ENCODE measurements around the gene SCN4B.

SCN4B gene

GRCh38 chr11:118146554-118146953, 6.1 kb downstream of the SCN4B start:
- WGBS (ENCODE audit: extremely low coverage, insufficient coverage, insufficient read length): no CpG with 5 or more reads among the region's 6 CpGs
- Histone ChIP-seq H3K79me2 (ENCODE audit: control insufficient read depth, insufficient read depth, low read length, poor library complexity) (no peaks in the 10 kb centered on the region), H3K36me3 (ENCODE audit: control insufficient read depth in 1 of 2, insufficient read depth in 2 of 2, low read length in 2 of 2) (no peaks in the 10 kb centered on the region)

DNA sequence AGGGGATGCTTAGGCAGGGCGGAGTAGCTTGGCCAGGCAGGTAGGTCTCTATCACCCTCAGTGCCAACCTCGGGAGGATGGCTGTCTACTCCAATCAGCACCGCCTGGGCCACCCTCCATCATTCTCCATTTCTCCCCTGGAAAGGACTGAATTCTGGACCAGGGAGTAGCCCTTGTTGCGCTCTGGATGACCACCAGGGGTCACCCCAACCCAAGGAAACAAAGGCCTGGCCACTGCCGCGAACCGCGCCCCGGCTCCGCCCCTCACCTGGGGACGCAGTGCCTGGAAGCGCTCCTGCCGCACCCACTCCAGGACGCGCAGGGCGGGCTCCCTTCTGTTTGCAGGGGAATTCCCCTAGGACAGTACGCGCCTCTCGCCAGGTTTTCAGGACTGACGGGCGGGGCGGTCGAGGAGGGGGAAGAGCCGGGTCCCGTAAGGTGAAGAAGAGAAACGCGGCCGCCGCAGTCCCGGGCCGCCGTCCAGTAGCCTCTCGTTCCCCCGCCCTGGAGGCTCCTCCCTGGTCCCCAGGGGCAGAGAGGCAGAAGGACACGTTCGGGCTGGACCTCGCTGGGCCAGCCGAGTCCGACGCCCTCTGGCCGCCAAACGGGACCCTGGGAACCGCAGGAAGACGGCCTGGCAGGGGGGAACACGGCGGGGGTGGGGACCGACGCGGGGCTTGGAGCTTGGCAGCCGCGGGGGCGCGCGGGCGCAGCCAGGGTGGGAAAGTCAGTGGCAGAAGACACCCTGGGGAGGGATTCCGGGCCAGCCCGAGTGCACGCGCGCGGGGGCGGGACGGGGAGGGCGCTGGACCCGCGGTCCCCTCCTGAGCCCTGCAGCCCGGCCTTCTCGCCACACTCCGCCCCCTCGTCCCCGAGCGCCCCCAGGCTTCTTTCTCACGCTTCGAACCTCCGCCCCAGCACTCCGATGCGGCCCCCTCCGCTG, 7.1 kb downstream of the SCN4B start:
- H4K12ac ChIP-seq (ENCODE audit: low read depth, low read length): no peak overlapping the region
- no peak overlapping the region for H3K23ac ChIP-seq (ENCODE audit: low read length)
- H4K8ac ChIP-seq (ENCODE audit: low read depth, low read length): no peak overlapping the region
- peak overlapping the region; percentile 74 for H2AFZ ChIP-seq (ENCODE audit: insufficient read depth, low read length, poor library complexity)
- peak overlapping the region; percentile 67 for H3K4me3 ChIP-seq (ENCODE audit: low read depth, low read length)
- no peak overlapping the region for H3K14ac ChIP-seq (ENCODE audit: low read length)
- peak; percentile 90 to 93 for DNase-seq
- peak overlapping the region; percentile 85 for H3K4me2 ChIP-seq (ENCODE audit: low read length)
- H3K27ac ChIP-seq (ENCODE audit: low read depth, low read length): no peak overlapping the region
- no peak overlapping the region for H4K91ac ChIP-seq (ENCODE audit: low read depth, low read length)
- no peak overlapping the region for H2BK120ac ChIP-seq (ENCODE audit: insufficient read depth, low read length, poor library complexity)
- H3K9me3 ChIP-seq (ENCODE audit: insufficient read depth, low read depth, low read length): no peaks in the 10 kb centered on the region
- H3K18ac ChIP-seq (ENCODE audit: low read length): no peak overlapping the region
- H3K27me3 ChIP-seq (ENCODE audit: insufficient read depth, low read length): peaks cover 12% of the 10 kb centered on the region
- H3K79me2 ChIP-seq (ENCODE audit: control insufficient read depth, insufficient read depth, low read length, poor library complexity): no peaks in the 10 kb centered on the region
- no peak overlapping the region for H2AK5ac ChIP-seq (ENCODE audit: low read length)
- no peaks in the 10 kb centered on the region for H3K79me1 ChIP-seq (ENCODE audit: low read length)
- WGBS (ENCODE audit: extremely low coverage, insufficient coverage, insufficient read length): no CpG with 5 or more reads among the region's 78 CpGs
- H2BK12ac ChIP-seq (ENCODE audit: low read length): no peak overlapping the region
- no peak overlapping the region for H3K4ac ChIP-seq (ENCODE audit: low read depth, low read length)
- no peaks in the 10 kb centered on the region for H3K36me3 ChIP-seq (ENCODE audit: control insufficient read depth in 1 of 2, insufficient read depth in 2 of 2, low read length in 2 of 2)
- no peak overlapping the region for H3K9ac ChIP-seq (ENCODE audit: low read length)
- H2BK5ac ChIP-seq (ENCODE audit: low read depth, low read length, poor library complexity): no peak overlapping the region
- no peaks in the 10 kb centered on the region for H3K4me1 ChIP-seq (ENCODE audit: control insufficient read depth in 1 of 2, insufficient read depth in 2 of 2, low read length in 2 of 2)

More at GRCh38 chr11:118146554-118146953, 6.1 kb downstream of the SCN4B start:
- Histone ChIP-seq H3K9ac (ENCODE audit: low read length) (no peak overlapping the region), H3K4me3 (ENCODE audit: low read depth, low read length) (no peak overlapping the region), H2BK120ac (ENCODE audit: insufficient read depth, low read length, poor library complexity) (no peak overlapping the region), H4K12ac (ENCODE audit: low read depth, low read length) (no peak overlapping the region), H3K4ac (ENCODE audit: low read depth, low read length) (no peak overlapping the region), H3K9me3 (ENCODE audit: insufficient read depth, low read depth, low read length) (no peaks in the 10 kb centered on the region), H2AK5ac (ENCODE audit: low read length) (no peak overlapping the region), H3K79me1 (ENCODE audit: low read length) (no peaks in the 10 kb centered on the region), H4K8ac (ENCODE audit: low read depth, low read length) (no peak overlapping the region), H2BK12ac (ENCODE audit: low read length) (no peak overlapping the region), H3K18ac (ENCODE audit: low read length) (no peak overlapping the region), H4K91ac (ENCODE audit: low read depth, low read length) (no peak overlapping the region), H2AFZ (ENCODE audit: insufficient read depth, low read length, poor library complexity) (no peak overlapping the region), H3K23ac (ENCODE audit: low read length) (no peak overlapping the region), H3K14ac (ENCODE audit: low read length) (no peak overlapping the region), H3K4me2 (ENCODE audit: low read length) (no peak overlapping the region), H2BK5ac (ENCODE audit: low read depth, low read length, poor library complexity) (no peak overlapping the region), H3K27me3 (ENCODE audit: insufficient read depth, low read length) (peaks cover 22% of the 10 kb centered on the region), H3K27ac (ENCODE audit: low read depth, low read length) (no peak overlapping the region), H3K4me1 (ENCODE audit: control insufficient read depth in 1 of 2, insufficient read depth in 2 of 2, low read length in 2 of 2) (no peaks in the 10 kb centered on the region)
- DNase-seq: no peak

DNA sequence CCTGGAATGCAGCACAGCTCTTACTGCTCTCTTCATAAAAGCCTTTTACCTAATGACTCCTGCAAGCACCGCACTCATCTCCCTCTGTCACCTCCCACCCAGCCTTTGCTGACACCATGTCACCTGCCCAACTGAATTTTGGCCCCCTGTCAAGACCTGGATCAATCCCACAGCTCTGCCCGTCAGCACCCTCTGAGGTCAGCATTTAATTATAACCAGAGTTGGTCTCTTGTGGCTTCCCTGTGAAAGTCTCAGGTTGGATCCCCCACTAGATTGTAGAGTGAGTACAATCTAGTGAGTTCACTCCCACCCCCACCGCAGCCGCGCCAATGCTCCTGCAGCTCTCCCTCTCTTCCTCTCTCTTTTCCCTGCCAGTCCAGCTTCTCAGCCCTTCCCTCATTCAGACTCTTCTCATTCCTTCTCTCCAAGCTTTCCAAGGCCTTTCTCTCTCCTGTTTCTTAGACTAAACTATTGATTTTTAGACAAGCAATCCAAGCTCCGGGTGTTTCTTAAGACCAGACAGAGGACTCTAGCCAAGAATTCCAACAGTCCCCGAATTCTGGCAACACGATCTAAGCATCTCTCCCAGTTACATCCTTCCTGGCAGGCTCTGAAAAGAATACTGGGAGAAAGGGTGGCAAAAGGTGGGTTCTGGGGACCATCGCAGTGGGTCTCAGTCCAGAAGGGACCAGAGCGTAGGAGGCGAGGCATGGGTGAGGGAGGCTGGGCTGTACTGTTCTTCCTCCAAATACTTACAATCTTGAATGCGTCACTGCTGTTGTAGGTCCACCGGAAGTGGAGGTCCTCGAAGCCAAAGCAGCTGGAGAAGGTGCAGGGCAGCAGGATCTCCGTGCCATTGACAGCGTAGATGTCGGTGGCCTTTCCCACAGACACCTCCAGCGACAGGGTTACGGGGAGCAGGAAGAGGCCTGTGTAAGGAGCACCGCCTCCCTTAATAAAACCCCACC, 8.0 kb downstream of the SCN4B start:
- H3K27ac ChIP-seq (ENCODE audit: low read depth, low read length): no peak overlapping the region
- no CpG with 5 or more reads among the region's 20 CpGs for WGBS (ENCODE audit: extremely low coverage, insufficient coverage, insufficient read length)

DNA sequence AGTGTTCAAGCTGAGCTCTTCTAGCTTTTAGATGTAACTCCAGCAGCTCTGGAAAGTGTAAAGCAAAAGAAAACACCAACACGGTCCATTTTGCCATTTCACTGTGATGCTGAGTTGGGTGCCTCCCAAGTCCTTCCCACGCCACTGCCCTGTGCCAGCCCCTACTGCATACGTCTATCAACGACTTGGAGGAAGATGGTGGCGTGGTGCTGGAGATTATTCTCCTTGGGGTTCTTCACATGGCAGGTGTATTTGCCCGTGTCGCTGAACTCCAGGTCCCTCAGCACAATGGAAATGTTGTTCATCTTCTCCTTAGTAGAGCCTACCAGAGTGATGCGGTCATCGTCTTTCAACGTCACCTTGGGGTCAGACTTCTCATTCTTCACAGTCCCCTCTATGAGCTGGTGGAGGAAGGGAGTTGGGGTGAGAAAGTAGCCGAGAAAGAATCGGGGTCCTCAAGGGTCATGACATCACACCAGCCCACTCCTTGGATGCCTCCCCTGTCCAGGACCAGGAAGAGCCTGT, 8.9 kb downstream of the SCN4B start:
- Histone ChIP-seq H3K4ac (ENCODE audit: low read depth, low read length) (no peak overlapping the region), H3K79me2 (ENCODE audit: control insufficient read depth, insufficient read depth, low read length, poor library complexity) (no peaks in the 10 kb centered on the region), H4K12ac (ENCODE audit: low read depth, low read length) (no peak overlapping the region), H2BK120ac (ENCODE audit: insufficient read depth, low read length, poor library complexity) (no peak overlapping the region), H2BK12ac (ENCODE audit: low read length) (no peak overlapping the region), H3K27ac (ENCODE audit: low read depth, low read length) (no peak overlapping the region), H3K18ac (ENCODE audit: low read length) (no peak overlapping the region), H3K9me3 (ENCODE audit: insufficient read depth, low read depth, low read length) (no peaks in the 10 kb centered on the region), H3K9ac (ENCODE audit: low read length) (no peak overlapping the region), H4K8ac (ENCODE audit: low read depth, low read length) (no peak overlapping the region), H3K79me1 (ENCODE audit: low read length) (no peaks in the 10 kb centered on the region), H4K91ac (ENCODE audit: low read depth, low read length) (no peak overlapping the region), H2AFZ (ENCODE audit: insufficient read depth, low read length, poor library complexity) (no peak overlapping the region), H3K4me3 (ENCODE audit: low read depth, low read length) (no peak overlapping the region), H2BK5ac (ENCODE audit: low read depth, low read length, poor library complexity) (no peak overlapping the region), H2AK5ac (ENCODE audit: low read length) (no peak overlapping the region), H3K27me3 (ENCODE audit: insufficient read depth, low read length) (peaks cover 7% of the 10 kb centered on the region), H3K14ac (ENCODE audit: low read length) (no peak overlapping the region), H3K4me2 (ENCODE audit: low read length) (no peak overlapping the region), H3K4me1 (ENCODE audit: control insufficient read depth in 1 of 2, insufficient read depth in 2 of 2, low read length in 2 of 2) (peaks cover 6 to 9% of the 10 kb centered on the region in 2 experiments), H3K36me3 (ENCODE audit: control insufficient read depth in 1 of 2, insufficient read depth in 2 of 2, low read length in 2 of 2) (no peaks in the 10 kb centered on the region), H3K23ac (ENCODE audit: low read length) (no peak overlapping the region)
- WGBS (ENCODE audit: extremely low coverage, insufficient coverage, insufficient read length): no CpG with 5 or more reads among the region's 12 CpGs
- no peak for DNase-seq

More for the DNA sequence above, 8.0 kb downstream of the SCN4B start:
- no peak overlapping the region for H4K12ac ChIP-seq (ENCODE audit: low read depth, low read length)
- no peaks in the 10 kb centered on the region for H3K36me3 ChIP-seq (ENCODE audit: control insufficient read depth in 1 of 2, insufficient read depth in 2 of 2, low read length in 2 of 2)
- H3K79me1 ChIP-seq (ENCODE audit: low read length): no peaks in the 10 kb centered on the region
- no peak overlapping the region for H4K91ac ChIP-seq (ENCODE audit: low read depth, low read length)
- no peak overlapping the region for H2BK5ac ChIP-seq (ENCODE audit: low read depth, low read length, poor library complexity)
- no peak overlapping the region for H2BK120ac ChIP-seq (ENCODE audit: insufficient read depth, low read length, poor library complexity)
- H3K4me1 ChIP-seq (ENCODE audit: control insufficient read depth in 1 of 2, insufficient read depth in 2 of 2, low read length in 2 of 2): peaks cover 4% of the 10 kb centered on the region in 2 experiments
- H2BK12ac ChIP-seq (ENCODE audit: low read length): no peak overlapping the region
- DNase-seq: no peak
- H3K79me2 ChIP-seq (ENCODE audit: control insufficient read depth, insufficient read depth, low read length, poor library complexity): no peaks in the 10 kb centered on the region
- H2AK5ac ChIP-seq (ENCODE audit: low read length): no peak overlapping the region
- H3K4me2 ChIP-seq (ENCODE audit: low read length): no peak overlapping the region
- no peak overlapping the region for H3K4me3 ChIP-seq (ENCODE audit: low read depth, low read length)
- H3K9me3 ChIP-seq (ENCODE audit: insufficient read depth, low read depth, low read length): no peaks in the 10 kb centered on the region
- no peak overlapping the region for H3K18ac ChIP-seq (ENCODE audit: low read length)
- no peak overlapping the region for H3K14ac ChIP-seq (ENCODE audit: low read length)
- no peak overlapping the region for H3K9ac ChIP-seq (ENCODE audit: low read length)
- H2AFZ ChIP-seq (ENCODE audit: insufficient read depth, low read length, poor library complexity): no peak overlapping the region
- H3K27me3 ChIP-seq (ENCODE audit: insufficient read depth, low read length): peaks cover 8% of the 10 kb centered on the region
- H4K8ac ChIP-seq (ENCODE audit: low read depth, low read length): no peak overlapping the region
- H3K4ac ChIP-seq (ENCODE audit: low read depth, low read length): no peak overlapping the region
- no peak overlapping the region for H3K23ac ChIP-seq (ENCODE audit: low read length)

Data from trophoblast cell (in vitro differentiated cells and primary cell).